ENCODE data around the gene RRP15. TPM values are rescaled to one million over a fixed set of nuclear protein-coding genes. Genes with fewer than 3 reads are reported as not detected.

Gene RRP15
- total and polyA plus RNA-seq, 2 of the 13 experiments (the other 11 are each of a cell fraction or from before 2014, with no cell fraction given) = 2.1 to 37.5 TPM

DNA sequence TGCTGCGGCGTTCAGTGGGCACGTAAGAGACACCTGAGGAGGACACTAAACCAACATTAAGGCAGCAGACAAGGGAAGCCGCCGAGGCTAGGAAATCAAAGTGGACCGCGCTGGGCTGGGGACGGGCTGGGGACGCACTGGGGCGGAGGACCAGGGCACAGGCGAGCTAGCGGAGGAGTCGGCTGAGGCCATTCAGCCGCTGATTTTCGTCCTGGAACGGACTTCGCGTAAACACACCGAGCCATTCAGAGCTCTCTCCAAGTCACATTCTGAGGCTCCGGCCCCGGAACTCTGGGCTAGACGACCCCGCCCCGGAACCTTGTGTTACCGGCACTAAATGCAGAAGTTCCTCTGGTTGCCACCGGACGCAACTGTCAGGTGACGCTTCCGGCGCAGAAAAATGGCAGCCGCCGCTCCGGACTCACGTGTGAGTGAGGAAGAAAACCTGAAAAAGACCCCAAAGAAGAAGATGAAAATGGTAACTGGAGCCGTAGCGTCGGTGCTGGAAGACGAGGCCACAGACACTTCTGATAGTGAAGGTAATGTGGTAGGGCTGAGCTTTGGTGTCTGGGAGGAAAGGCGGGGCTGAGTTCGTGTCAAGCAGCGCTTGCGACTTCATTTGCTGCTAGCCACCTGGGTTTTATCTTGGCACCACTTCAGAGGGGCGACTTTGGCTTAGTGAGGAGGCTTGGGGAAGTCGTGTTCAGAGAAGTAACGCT is at the start of gene RRP15 (continued):
- TF ChIP-seq, protein P1, sequence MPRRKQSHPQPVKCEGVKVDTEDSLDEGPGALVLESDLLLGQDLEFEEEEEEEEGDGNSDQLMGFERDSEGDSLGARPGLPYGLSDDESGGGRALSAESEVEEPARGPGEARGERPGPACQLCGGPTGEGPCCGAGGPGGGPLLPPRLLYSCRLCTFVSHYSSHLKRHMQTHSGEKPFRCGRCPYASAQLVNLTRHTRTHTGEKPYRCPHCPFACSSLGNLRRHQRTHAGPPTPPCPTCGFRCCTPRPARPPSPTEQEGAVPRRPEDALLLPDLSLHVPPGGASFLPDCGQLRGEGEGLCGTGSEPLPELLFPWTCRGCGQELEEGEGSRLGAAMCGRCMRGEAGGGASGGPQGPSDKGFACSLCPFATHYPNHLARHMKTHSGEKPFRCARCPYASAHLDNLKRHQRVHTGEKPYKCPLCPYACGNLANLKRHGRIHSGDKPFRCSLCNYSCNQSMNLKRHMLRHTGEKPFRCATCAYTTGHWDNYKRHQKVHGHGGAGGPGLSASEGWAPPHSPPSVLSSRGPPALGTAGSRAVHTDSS (CRISPR knock-in tag; conservative IDR thresholded peaks at IDR 0.05) = no peak
- peak; percentile 76; the same call in 1 of the 2 replicates for TF ChIP-seq HMGXB3 (CRISPR knock-in tag; IDR thresholded peaks at IDR 0.05; ENCODE audit: borderline replicate concordance)
- TF ChIP-seq MAZ (IDR thresholded peaks at IDR 0.05; ENCODE audit: borderline replicate concordance, low read depth, low read length) = peak; percentile 65; the same call in 1 of the 2 replicates
- TF ChIP-seq MAZ (CRISPR knock-in tag; IDR thresholded peaks at IDR 0.05; ENCODE audit: low read depth) = no peak; the same call in 1 of the 2 replicates
- TF ChIP-seq ZFP62 (CRISPR knock-in tag; IDR thresholded peaks at IDR 0.05) = no peak
- TF ChIP-seq SOX5 (CRISPR knock-in tag; IDR thresholded peaks at IDR 0.05; ENCODE audit: borderline replicate concordance) = peak; percentile 36; the same call in 1 of the 2 replicates
- peak; percentile 77 for TF ChIP-seq PRDM15 (CRISPR knock-in tag; IDR thresholded peaks at IDR 0.05)

Data from HepG2 (cell line).